ENCODE data around the gene LRRC42. TPM values are rescaled to one million over a fixed set of nuclear protein-coding genes. Genes with fewer than 3 reads are reported as not detected.

LRRC42 gene
- total and polyA plus RNA-seq, 9 of the 15 experiments (the other 6 are each of a cell fraction or from before 2014, with no cell fraction given), result 17.3 to 51.9 (median 35.5) TPM

- TF ChIP-seq, protein P1, sequence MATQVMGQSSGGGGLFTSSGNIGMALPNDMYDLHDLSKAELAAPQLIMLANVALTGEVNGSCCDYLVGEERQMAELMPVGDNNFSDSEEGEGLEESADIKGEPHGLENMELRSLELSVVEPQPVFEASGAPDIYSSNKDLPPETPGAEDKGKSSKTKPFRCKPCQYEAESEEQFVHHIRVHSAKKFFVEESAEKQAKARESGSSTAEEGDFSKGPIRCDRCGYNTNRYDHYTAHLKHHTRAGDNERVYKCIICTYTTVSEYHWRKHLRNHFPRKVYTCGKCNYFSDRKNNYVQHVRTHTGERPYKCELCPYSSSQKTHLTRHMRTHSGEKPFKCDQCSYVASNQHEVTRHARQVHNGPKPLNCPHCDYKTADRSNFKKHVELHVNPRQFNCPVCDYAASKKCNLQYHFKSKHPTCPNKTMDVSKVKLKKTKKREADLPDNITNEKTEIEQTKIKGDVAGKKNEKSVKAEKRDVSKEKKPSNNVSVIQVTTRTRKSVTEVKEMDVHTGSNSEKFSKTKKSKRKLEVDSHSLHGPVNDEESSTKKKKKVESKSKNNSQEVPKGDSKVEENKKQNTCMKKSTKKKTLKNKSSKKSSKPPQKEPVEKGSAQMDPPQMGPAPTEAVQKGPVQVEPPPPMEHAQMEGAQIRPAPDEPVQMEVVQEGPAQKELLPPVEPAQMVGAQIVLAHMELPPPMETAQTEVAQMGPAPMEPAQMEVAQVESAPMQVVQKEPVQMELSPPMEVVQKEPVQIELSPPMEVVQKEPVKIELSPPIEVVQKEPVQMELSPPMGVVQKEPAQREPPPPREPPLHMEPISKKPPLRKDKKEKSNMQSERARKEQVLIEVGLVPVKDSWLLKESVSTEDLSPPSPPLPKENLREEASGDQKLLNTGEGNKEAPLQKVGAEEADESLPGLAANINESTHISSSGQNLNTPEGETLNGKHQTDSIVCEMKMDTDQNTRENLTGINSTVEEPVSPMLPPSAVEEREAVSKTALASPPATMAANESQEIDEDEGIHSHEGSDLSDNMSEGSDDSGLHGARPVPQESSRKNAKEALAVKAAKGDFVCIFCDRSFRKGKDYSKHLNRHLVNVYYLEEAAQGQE (IDR thresholded peaks at IDR 0.05; ENCODE audit: borderline replicate concordance), result no peak
- TF ChIP-seq, protein P1 (CRISPR knock-in tag; IDR thresholded peaks at IDR 0.05; ENCODE audit: low read depth), result no peak
- TF ChIP-seq SAFB2 (IDR thresholded peaks at IDR 0.05; ENCODE audit: borderline replicate concordance, low read depth, low read length, severe bottlenecking) (no peak), CBX1 (IDR thresholded peaks at IDR 0.05; ENCODE audit: low read depth) (peak; percentile 22; the same call in 1 of the 2 replicates), GTF2B (IDR thresholded peaks at IDR 0.05; ENCODE audit: extremely low read depth, insufficient read length) (no peak), RBFOX2 (IDR thresholded peaks at IDR 0.05; ENCODE audit: low read depth, low read length) (peak; percentile 58), HLTF (IDR thresholded peaks at IDR 0.05) (peak; percentile 68; the same call in 1 of the 2 replicates), YBX1 (IDR thresholded peaks at IDR 0.05) (peak; percentile 48; the same call in 1 of the 2 replicates), RREB1 (CRISPR knock-in tag; IDR thresholded peaks at IDR 0.05) (no peak), SMARCE1 (IDR thresholded peaks at IDR 0.05) (peak; percentile 52), NCOA1 (IDR thresholded peaks at IDR 0.05; ENCODE audit: low read depth) (0 out of 2 replicates have a peak, but pooled peaks have one; percentile 30), MAZ (CRISPR knock-in tag; conservative IDR thresholded peaks at IDR 0.05 in 1 of 2, IDR thresholded peaks at IDR 0.05 in 1 of 2) (peak in 1 of 2 experiments; percentile 97; a peak in 2 of 4 replicates)
Measured at GRCh38 chr1:53946252-53947171, at the start of gene LRRC42 (continued).

Measured in K562 (cell line).